Rectal smooth muscle tissue (tissue), 1 donor: ENCODE data around the gene CCDC15.

Experiments used
- H3K27ac ChIP-seq: one replicate; pipeline ENCODE4 v1.7.0; 2013; ENCODE audit warnings: low read depth, low read length, inconsistent platforms
- H3K27me3 ChIP-seq: one replicate; pipeline ENCODE4 v1.7.0; 2013; ENCODE audit warnings: low read length; ENCODE audit not compliant: control insufficient read depth, insufficient read depth
- H3K36me3 ChIP-seq: one replicate; pipeline ENCODE4 v1.7.0; 2013; ENCODE audit warnings: low read length; ENCODE audit not compliant: control insufficient read depth, insufficient read depth
- H3K4me1 ChIP-seq: one replicate; pipeline ENCODE4 v1.7.0; 2013; ENCODE audit warnings: low read length; ENCODE audit not compliant: control insufficient read depth, insufficient read depth
- H3K4me3 ChIP-seq: one replicate; pipeline ENCODE4 v1.7.0; 2013; ENCODE audit warnings: low read length
- H3K9ac ChIP-seq: one replicate; pipeline ENCODE4 v1.7.0; 2013; ENCODE audit warnings: low read length

CCDC15 gene

GRCh38 chr11:124928942-124929665 is 24.9 kb upstream of the CCDC15 start:
- no peaks in the 10 kb centered on the region for H3K27me3 ChIP-seq
- no peaks in the 10 kb centered on the region for H3K36me3 ChIP-seq
- H3K4me3 ChIP-seq: no peak overlapping the region
- H3K27ac ChIP-seq: no peak overlapping the region
- no peak overlapping the region for H3K9ac ChIP-seq
- no peaks in the 10 kb centered on the region for H3K4me1 ChIP-seq

DNA sequence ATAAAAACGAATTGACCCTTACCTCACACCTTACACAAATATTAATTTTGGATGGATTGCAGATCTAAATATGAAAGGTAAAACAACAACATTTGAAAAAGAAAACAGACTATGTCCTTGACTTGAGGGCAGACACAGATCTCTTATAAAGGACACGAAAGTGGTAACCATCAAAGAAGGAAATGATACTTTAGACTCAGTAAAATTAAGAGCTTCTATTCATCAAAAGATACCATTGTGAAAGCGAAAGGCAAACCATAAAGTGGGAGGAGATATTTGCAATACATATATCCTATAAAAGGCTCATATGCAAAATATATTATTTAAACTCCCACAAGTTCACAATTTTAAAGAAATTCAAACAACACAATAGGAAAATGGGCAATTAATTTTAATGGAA is 23.2 kb upstream of the CCDC15 start:
- H3K27ac ChIP-seq: no peak overlapping the region
- H3K4me3 ChIP-seq: no peak overlapping the region
- H3K4me1 ChIP-seq: no peaks in the 10 kb centered on the region
- no peak overlapping the region for H3K9ac ChIP-seq
- H3K36me3 ChIP-seq: no peaks in the 10 kb centered on the region
- H3K27me3 ChIP-seq: no peaks in the 10 kb centered on the region

- H3K4me1 ChIP-seq: no peaks in the 10 kb centered on the region
- no peak overlapping the region for H3K4me3 ChIP-seq
- H3K9ac ChIP-seq: no peak overlapping the region
- H3K27me3 ChIP-seq: peaks cover 2% of the 10 kb centered on the region
- no peaks in the 10 kb centered on the region for H3K36me3 ChIP-seq
- H3K27ac ChIP-seq: no peak overlapping the region
Observed at GRCh38 chr11:124934862-124935547, 19.0 kb upstream of the CCDC15 start.

DNA sequence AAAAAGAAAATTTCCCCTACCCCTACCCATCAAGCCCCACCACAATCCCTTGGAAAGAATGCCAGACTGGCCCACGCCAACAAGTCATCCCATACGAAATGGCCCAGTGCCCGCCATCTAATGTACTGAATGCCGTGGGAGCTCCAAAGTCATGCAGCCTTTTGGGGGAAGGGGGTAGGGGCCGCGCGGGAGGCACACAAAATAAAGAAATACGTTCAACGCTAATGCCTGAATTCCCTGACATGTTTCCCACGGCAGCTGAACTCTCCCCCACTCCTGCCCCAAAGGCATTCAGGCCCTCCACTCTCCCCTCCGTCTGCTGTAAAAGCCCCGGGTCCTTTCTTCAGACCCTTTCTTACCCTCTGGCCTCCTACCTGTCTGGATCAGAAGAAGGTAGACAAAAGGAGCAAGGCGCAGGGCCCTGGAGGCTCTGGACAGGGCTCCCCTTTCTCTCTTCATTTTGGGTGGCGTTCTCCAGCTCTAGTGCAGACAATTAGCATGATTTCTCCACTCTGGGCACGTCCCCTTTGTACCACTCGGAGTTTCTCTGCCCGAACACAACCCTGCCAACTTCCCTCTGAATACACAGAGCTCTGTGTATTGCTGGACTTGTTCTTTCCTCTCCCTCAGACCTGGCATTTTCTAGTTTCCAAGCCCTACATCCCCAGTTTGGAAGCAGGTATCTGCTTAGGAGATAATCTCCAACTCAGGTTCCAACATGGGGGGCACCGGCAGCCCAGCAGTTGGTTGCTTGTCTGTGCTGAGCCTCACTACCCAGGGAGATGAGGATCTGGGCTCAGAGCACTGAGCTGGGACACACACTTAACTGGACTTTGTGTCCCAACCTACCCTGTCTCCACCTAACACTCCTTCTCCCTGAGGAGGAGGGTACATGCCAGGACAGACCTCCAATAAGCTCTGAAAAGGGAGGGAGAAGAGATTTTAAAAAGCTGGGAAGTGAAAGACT is 18.2 kb upstream of the CCDC15 start, which contains the start of gene HEPACAM:
HEPACAM (minus strand) TSS at position 500 of the 967 bp plus-strand sequence; CDS start at position 459, 41 bp downstream.
- H3K27ac ChIP-seq: no peak within 1 kb of the TSS
- no peak within 1 kb of the TSS for H3K9ac ChIP-seq
- H3K36me3 ChIP-seq: no peaks in the 10 kb centered on the region
- peaks cover 2% of the 10 kb centered on the region for H3K27me3 ChIP-seq
- no peaks in the 10 kb centered on the region for H3K4me1 ChIP-seq
- H3K4me3 ChIP-seq: no peak within 1 kb of the TSS

DNA sequence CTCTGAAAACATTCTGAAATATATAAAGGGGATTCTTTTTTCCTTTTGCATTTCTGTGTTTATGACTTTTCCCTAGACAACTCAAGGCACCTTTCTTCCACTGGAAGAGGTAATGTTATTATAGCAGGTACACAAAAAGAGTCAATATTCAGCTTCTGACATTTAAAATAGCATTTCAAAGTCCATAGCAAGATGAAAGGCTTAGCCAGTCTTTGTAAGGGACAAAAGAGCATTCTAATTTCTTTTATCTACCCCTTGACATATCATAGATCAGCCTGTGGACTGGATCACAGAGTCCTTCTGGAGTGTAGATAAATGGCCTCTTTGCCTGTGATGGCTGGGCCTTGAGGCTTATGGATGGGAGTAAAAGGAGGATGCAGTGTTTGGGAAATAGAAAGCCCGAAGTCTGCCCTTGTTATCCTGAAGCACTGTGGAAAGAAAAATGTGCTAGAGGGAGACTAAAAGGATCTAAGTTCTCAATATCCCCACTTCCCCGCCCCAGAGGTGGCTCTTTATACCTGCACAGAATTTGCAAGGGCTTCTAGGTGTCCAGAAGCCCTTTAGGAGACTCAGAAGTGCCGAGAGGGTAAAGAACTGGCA is 16.6 kb upstream of the CCDC15 start:
- no peak overlapping the region for H3K4me3 ChIP-seq
- H3K27ac ChIP-seq: no peak overlapping the region
- H3K9ac ChIP-seq: no peak overlapping the region
- H3K4me1 ChIP-seq: no peaks in the 10 kb centered on the region
- H3K27me3 ChIP-seq: peaks cover 2% of the 10 kb centered on the region
- H3K36me3 ChIP-seq: no peaks in the 10 kb centered on the region

GRCh38 chr11:124938206-124938765 is 15.7 kb upstream of the CCDC15 start:
- Histone ChIP-seq H3K27ac (no peak overlapping the region), H3K4me3 (no peak overlapping the region), H3K27me3 (peaks cover 2% of the 10 kb centered on the region), H3K4me1 (no peaks in the 10 kb centered on the region), H3K9ac (no peak overlapping the region), H3K36me3 (no peaks in the 10 kb centered on the region)

DNA sequence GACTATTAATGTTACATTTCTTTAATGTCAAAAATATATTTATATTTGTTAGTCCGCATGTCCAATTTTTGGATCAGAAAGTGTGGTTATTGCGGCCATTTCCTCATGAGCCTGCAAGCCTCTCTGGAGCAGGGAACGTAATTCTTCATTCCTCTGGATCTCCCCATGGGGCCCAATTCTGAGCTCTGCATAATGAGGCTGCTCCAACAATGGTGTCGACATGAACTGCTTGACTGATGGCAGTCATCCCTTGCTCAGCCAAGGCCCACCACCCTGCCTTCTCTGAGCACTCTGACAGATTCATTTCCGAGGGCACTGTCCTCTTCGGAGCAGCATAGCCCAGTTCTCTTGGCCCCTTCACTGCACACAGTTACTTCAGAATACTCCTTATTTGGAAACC is 15.0 kb upstream of the CCDC15 start:
- Histone ChIP-seq H3K9ac (no peak overlapping the region), H3K36me3 (no peaks in the 10 kb centered on the region), H3K4me1 (no peaks in the 10 kb centered on the region), H3K27me3 (peaks cover 2% of the 10 kb centered on the region), H3K27ac (no peak overlapping the region), H3K4me3 (no peak overlapping the region)

DNA sequence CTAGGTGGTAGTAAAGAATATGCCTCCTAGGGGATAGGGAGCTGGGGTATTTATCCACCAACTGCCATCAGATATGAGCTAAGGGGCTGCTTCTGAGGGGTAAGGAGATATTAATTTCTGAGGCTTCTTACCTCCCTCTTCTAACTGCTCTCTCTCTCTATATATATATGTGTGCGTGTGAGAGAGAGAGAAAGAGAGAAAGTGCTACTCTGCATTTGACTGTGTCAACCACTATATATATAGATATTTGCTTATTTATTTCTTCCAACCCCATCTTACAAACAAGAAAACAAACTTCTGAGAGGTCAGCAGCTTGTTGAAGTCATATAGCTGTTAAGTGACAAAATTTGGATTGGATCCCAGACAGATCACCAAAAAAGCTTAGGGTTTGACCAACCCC is 12.3 kb upstream of the CCDC15 start:
- H3K27me3 ChIP-seq: peaks cover under 1% of the 10 kb centered on the region
- no peak overlapping the region for H3K27ac ChIP-seq
- H3K4me1 ChIP-seq: no peaks in the 10 kb centered on the region
- no peak overlapping the region for H3K9ac ChIP-seq
- no peaks in the 10 kb centered on the region for H3K36me3 ChIP-seq
- no peak overlapping the region for H3K4me3 ChIP-seq

- Histone ChIP-seq H3K9ac (no peak overlapping the region), H3K4me1 (no peaks in the 10 kb centered on the region), H3K27ac (no peak overlapping the region), H3K36me3 (no peaks in the 10 kb centered on the region), H3K4me3 (no peak overlapping the region), H3K27me3 (no peaks in the 10 kb centered on the region)
Observed at GRCh38 chr11:124942466-124943253, 11.3 kb upstream of the CCDC15 start.

DNA sequence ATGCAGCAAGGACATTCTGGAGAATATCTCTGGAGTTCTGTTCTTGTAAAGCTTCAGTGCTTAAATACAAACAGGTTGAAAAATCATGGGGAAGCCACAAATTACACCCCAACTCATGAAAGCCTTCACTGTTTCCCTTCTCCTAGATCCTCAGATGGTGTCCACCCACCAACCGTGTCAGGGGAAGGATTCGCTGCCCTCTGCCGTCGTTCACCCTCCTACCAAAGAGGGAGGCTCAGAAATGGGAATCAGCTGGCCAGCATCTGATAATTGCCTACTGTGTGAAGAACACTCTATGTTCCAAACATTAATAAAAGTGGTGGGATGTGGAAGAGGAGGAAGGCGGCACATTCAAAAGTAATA is 10.8 kb upstream of the CCDC15 start:
- Histone ChIP-seq H3K4me1 (no peaks in the 10 kb centered on the region), H3K4me3 (no peak overlapping the region), H3K36me3 (no peaks in the 10 kb centered on the region), H3K9ac (no peak overlapping the region), H3K27me3 (no peaks in the 10 kb centered on the region), H3K27ac (no peak overlapping the region)

- no peak overlapping the region for H3K9ac ChIP-seq
- no peaks in the 10 kb centered on the region for H3K4me1 ChIP-seq
- no peak overlapping the region for H3K27ac ChIP-seq
- no peaks in the 10 kb centered on the region for H3K27me3 ChIP-seq
- H3K36me3 ChIP-seq: no peaks in the 10 kb centered on the region
- H3K4me3 ChIP-seq: no peak overlapping the region
Observed at GRCh38 chr11:124943741-124944140, 10.3 kb upstream of the CCDC15 start.
